Mesenchymal stem cell (in vitro differentiated cells and primary cell): ENCODE results near the gene RAPGEF5.

ENCODE experiments used
- DNase-seq: peaks from one replicate; pipeline ENCODE4 v3.0.0-alpha.2; 2013
- H2AFZ ChIP-seq: one replicate; pipeline ENCODE4 v1.6.1; 2013; ENCODE audit warnings: low read depth, mild to moderate bottlenecking, control low read depth, inconsistent platforms, low read length, moderate library complexity
- H2AK5ac ChIP-seq: 2 replicates; pipeline ENCODE4 v1.6.1; 2013; ENCODE audit warnings: low read length, moderate library complexity, mild to moderate bottlenecking, inconsistent platforms; ENCODE audit not compliant: severe bottlenecking
- H2BK120ac ChIP-seq: one replicate; pipeline ENCODE4 v1.6.1; 2013; ENCODE audit warnings: low read depth, mild to moderate bottlenecking, inconsistent platforms, low read length, moderate library complexity
- H2BK12ac ChIP-seq, 2 experiments: one replicate each; pipeline ENCODE4 v1.6.1; 2013; ENCODE audit warnings: inconsistent platforms in 2 of 2, low read length in 2 of 2, mild to moderate bottlenecking in 2 of 2, moderate library complexity in 2 of 2, control low read depth in 1 of 2
- H2BK15ac ChIP-seq: one replicate; pipeline ENCODE4 v1.6.1; 2013; ENCODE audit warnings: mild to moderate bottlenecking, low read depth, inconsistent platforms; ENCODE audit not compliant: poor library complexity, severe bottlenecking
- H2BK5ac ChIP-seq: 2 replicates; pipeline ENCODE4 v1.6.1; 2013; ENCODE audit warnings: low read depth, mild to moderate bottlenecking, low read length, control low read depth, inconsistent platforms; ENCODE audit not compliant: poor library complexity, severe bottlenecking
- H3K14ac ChIP-seq, 2 experiments: one replicate each; pipeline ENCODE4 v1.6.1; 2013; ENCODE audit warnings: inconsistent platforms in 2 of 2, low read length in 2 of 2, control low read depth in 1 of 2, mild to moderate bottlenecking in 1 of 2, moderate library complexity in 1 of 2
- H3K18ac ChIP-seq, 2 experiments: one replicate each; pipeline ENCODE4 v1.6.1; 2013; ENCODE audit warnings: inconsistent platforms in 2 of 2, low read length in 2 of 2, control low read depth in 1 of 2, low read depth in 1 of 2, mild to moderate bottlenecking in 1 of 2
- H3K23ac ChIP-seq, 2 experiments: one replicate each; pipeline ENCODE4 v1.6.1; 2013; ENCODE audit warnings: inconsistent platforms in 2 of 2, low read length in 2 of 2, mild to moderate bottlenecking in 2 of 2, moderate library complexity in 2 of 2, control low read depth in 1 of 2
- H3K27ac ChIP-seq: 2 replicates; pipeline ENCODE4 v1.5.1; 2013; ENCODE audit warnings: mild to moderate bottlenecking, moderate library complexity, low read length, control low read depth, inconsistent platforms; ENCODE audit not compliant: poor library complexity, severe bottlenecking
- H3K27me3 ChIP-seq, 2 experiments: 2 replicates each; pipeline versions ENCODE4 v1.6.1 to v1.7.0; 2013; ENCODE audit warnings: low read length in 2 of 2, mild to moderate bottlenecking in 2 of 2, moderate library complexity in 2 of 2, control low read depth in 1 of 2, inconsistent platforms in 1 of 2; ENCODE audit not compliant: control insufficient read depth in 1 of 2, insufficient read depth in 1 of 2
- H3K36me3 ChIP-seq, 2 experiments: 2 replicates each; pipeline versions ENCODE4 v1.6.1 to v1.7.0; 2013; ENCODE audit warnings: low read length in 2 of 2, control low read depth in 1 of 2, inconsistent platforms in 1 of 2, low read depth in 1 of 2, mild to moderate bottlenecking in 1 of 2; ENCODE audit not compliant: insufficient read depth in 2 of 2, control insufficient read depth in 1 of 2
- H3K4ac ChIP-seq, 2 experiments: one replicate each; pipeline ENCODE4 v1.6.1; 2013; ENCODE audit warnings: inconsistent platforms in 2 of 2, low read length in 2 of 2, mild to moderate bottlenecking in 2 of 2, moderate library complexity in 2 of 2, control low read depth in 1 of 2, low read depth in 1 of 2
- H3K4me1 ChIP-seq: 2 replicates; pipeline ENCODE4 v1.6.1; 2013; ENCODE audit warnings: low read depth, low read length, control low read depth; ENCODE audit not compliant: control insufficient read depth, insufficient read depth
- H3K4me2 ChIP-seq: 2 replicates; pipeline ENCODE4 v1.6.1; 2013; ENCODE audit warnings: low read length, mild to moderate bottlenecking, inconsistent platforms; ENCODE audit not compliant: poor library complexity, severe bottlenecking
- H3K4me3 ChIP-seq, 2 experiments: 2 replicates each; pipeline versions ENCODE4 v1.5.1 to v1.7.0; 2013; ENCODE audit warnings: low read length in 2 of 2, mild to moderate bottlenecking in 2 of 2, control low read depth in 1 of 2, low read depth in 1 of 2; ENCODE audit not compliant: insufficient read depth in 1 of 2
- H3K79me1 ChIP-seq: replicated peaks from 2 replicates; pipeline ENCODE4 v1.6.1; 2013; ENCODE audit warnings: mild to moderate bottlenecking, control low read depth, low read length, inconsistent platforms; ENCODE audit not compliant: poor library complexity, severe bottlenecking
- H3K9ac ChIP-seq: 2 replicates; pipeline ENCODE4 v1.7.0; 2013; ENCODE audit warnings: mild to moderate bottlenecking, low read length, moderate library complexity
- H3K9me3 ChIP-seq: 2 replicates; pipeline ENCODE4 v1.7.0; 2013; ENCODE audit warnings: mild to moderate bottlenecking, low read length; ENCODE audit not compliant: control insufficient read depth
- H4K8ac ChIP-seq: one replicate; pipeline ENCODE4 v1.6.1; 2013; ENCODE audit warnings: inconsistent platforms, mild to moderate bottlenecking, low read length, moderate library complexity
- H4K91ac ChIP-seq: one replicate; pipeline ENCODE4 v1.6.1; 2013; ENCODE audit warnings: mild to moderate bottlenecking, low read length, inconsistent platforms
- WGBS: methylation state at CpG from one replicate; pipeline ENCODE4 v1.1.7; 2013; ENCODE audit warnings: mixed read lengths; 5-methylcytosine and 5-hydroxymethylcytosine counted together

The RAPGEF5 gene

GRCh38 chr7:22117222-22117621 is 239.7 kb downstream of the RAPGEF5 start:
- 86% methylated on average over 6 of the region's 6 CpGs for WGBS
- no peak overlapping the region for H2BK15ac ChIP-seq
- H2AFZ ChIP-seq: no peak overlapping the region
- no peaks in the 10 kb centered on the region for H3K36me3 ChIP-seq
- H4K8ac ChIP-seq: no peak overlapping the region
- H2BK12ac ChIP-seq: no peak overlapping the region
- H3K4ac ChIP-seq: no peak overlapping the region
- no peak overlapping the region for H3K9ac ChIP-seq
- H3K14ac ChIP-seq: peak overlapping the region in 1 of 2 experiments; percentile 8
- H3K23ac ChIP-seq: no peak overlapping the region
- H3K18ac ChIP-seq: no peak overlapping the region
- H3K9me3 ChIP-seq: no peaks in the 10 kb centered on the region
- H3K79me1 ChIP-seq: no peaks in the 10 kb centered on the region
- no peak overlapping the region for H4K91ac ChIP-seq
- H3K27me3 ChIP-seq: peaks cover 33 to 48% of the 10 kb centered on the region in 2 experiments
- no peak for DNase-seq
- no peak overlapping the region for H3K4me3 ChIP-seq
- no peak overlapping the region for H2BK120ac ChIP-seq
- H2BK5ac ChIP-seq: no peak overlapping the region
- no peak overlapping the region for H2AK5ac ChIP-seq
- no peak overlapping the region for H3K27ac ChIP-seq
- no peaks in the 10 kb centered on the region for H3K4me1 ChIP-seq
- H3K4me2 ChIP-seq: no peak overlapping the region

DNA sequence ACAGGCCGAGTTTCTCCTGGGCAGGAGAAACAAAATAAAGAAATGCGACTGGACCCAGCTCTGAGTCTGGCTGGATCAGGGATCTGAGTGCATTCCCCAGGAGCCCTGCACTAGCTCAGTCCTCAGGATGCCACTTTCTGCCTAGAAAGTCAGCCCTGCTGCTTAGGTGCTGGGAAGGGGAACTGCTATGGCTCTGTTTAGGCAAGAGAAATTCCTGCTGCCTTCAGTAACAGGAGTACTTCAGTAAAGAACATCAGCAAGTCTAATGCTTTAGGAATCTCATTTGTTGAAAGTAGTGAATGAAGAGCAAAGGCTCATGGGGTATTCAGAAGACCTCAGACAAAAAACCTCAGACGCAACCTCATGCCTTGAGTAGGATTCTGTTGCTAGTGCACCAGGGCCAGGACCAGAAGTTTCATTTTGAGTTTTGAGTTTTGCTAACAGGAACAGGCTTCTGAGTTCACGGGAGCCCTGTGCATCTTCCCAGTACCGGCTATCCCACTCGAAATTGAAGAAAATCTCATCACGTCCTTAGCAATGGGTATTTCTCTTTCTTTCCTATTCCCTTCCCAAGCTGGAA is 240.4 kb downstream of the RAPGEF5 start:
- H3K4me3 ChIP-seq: no peak overlapping the region
- H2BK12ac ChIP-seq: no peak overlapping the region
- no peak overlapping the region for H2AK5ac ChIP-seq
- no peak overlapping the region for H3K9ac ChIP-seq
- no peak overlapping the region for H4K91ac ChIP-seq
- no peaks in the 10 kb centered on the region for H3K79me1 ChIP-seq
- no peak overlapping the region for H3K23ac ChIP-seq
- H3K27ac ChIP-seq: no peak overlapping the region
- H2BK15ac ChIP-seq: no peak overlapping the region
- H3K4me1 ChIP-seq: no peaks in the 10 kb centered on the region
- H3K27me3 ChIP-seq: peaks cover 32 to 46% of the 10 kb centered on the region in 2 experiments
- no peak overlapping the region for H2BK5ac ChIP-seq
- no peak overlapping the region for H3K18ac ChIP-seq
- no peaks in the 10 kb centered on the region for H3K9me3 ChIP-seq
- no peak overlapping the region for H3K14ac ChIP-seq
- no peaks in the 10 kb centered on the region for H3K36me3 ChIP-seq
- no peak overlapping the region for H2AFZ ChIP-seq
- WGBS: 92% methylated on average over 7 of the region's 7 CpGs
- H3K4ac ChIP-seq: no peak overlapping the region
- no peak for DNase-seq
- no peak overlapping the region for H3K4me2 ChIP-seq
- no peak overlapping the region for H4K8ac ChIP-seq
- no peak overlapping the region for H2BK120ac ChIP-seq

DNA sequence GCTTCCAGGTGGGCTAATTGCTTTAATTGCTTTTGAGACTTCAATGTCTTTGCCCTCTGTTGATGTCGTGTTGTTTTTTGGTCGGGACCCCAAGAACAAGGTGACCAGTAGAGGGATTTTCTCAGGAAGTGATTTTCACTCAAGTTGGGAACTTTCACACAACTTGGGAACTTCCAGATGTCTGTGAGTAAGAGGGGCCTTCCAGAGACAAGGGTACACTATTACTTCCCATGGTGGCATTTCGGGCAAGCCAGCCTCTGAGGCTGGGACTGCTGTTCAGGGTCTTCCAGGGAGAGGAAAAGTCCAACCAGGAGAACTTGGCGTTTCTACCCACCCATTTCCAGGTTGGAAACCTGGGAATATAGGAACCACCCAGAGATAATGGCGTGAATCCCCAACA is 241.3 kb downstream of the RAPGEF5 start:
- no peak overlapping the region for H3K4me3 ChIP-seq
- H3K14ac ChIP-seq: no peak overlapping the region
- H3K9ac ChIP-seq: no peak overlapping the region
- H4K8ac ChIP-seq: no peak overlapping the region
- H2AK5ac ChIP-seq: no peak overlapping the region
- H4K91ac ChIP-seq: no peak overlapping the region
- no peaks in the 10 kb centered on the region for H3K36me3 ChIP-seq
- no peaks in the 10 kb centered on the region for H3K79me1 ChIP-seq
- no peak overlapping the region for H3K18ac ChIP-seq
- no peak overlapping the region for H2BK12ac ChIP-seq
- H3K27me3 ChIP-seq: peaks cover 30 to 44% of the 10 kb centered on the region in 2 experiments
- no peak overlapping the region for H2BK5ac ChIP-seq
- no peak overlapping the region for H3K4me2 ChIP-seq
- H3K23ac ChIP-seq: no peak overlapping the region
- H3K4me1 ChIP-seq: no peaks in the 10 kb centered on the region
- no peak overlapping the region for H3K27ac ChIP-seq
- 83% methylated on average over 5 of the region's 5 CpGs for WGBS
- no peak overlapping the region for H3K4ac ChIP-seq
- DNase-seq: no peak
- H2BK120ac ChIP-seq: no peak overlapping the region
- H2BK15ac ChIP-seq: no peak overlapping the region
- H3K9me3 ChIP-seq: no peaks in the 10 kb centered on the region
- no peak overlapping the region for H2AFZ ChIP-seq

- H3K18ac ChIP-seq: no peak overlapping the region
- no peak overlapping the region for H2AK5ac ChIP-seq
- 67% methylated on average over 7 of the region's 7 CpGs for WGBS
Observed at GRCh38 chr7:22114440-22114981, 242.4 kb downstream of the RAPGEF5 start.

More at GRCh38 chr7:22114440-22114981, 242.4 kb downstream of the RAPGEF5 start:
- H2BK5ac ChIP-seq: no peak overlapping the region
- H3K9me3 ChIP-seq: no peaks in the 10 kb centered on the region
- no peak overlapping the region for H3K4me2 ChIP-seq
- H2BK120ac ChIP-seq: no peak overlapping the region
- H2BK12ac ChIP-seq: no peak overlapping the region
- H3K4ac ChIP-seq: no peak overlapping the region
- no peak overlapping the region for H2AFZ ChIP-seq
- no peak overlapping the region for H4K8ac ChIP-seq
- no peaks in the 10 kb centered on the region for H3K36me3 ChIP-seq
- no peak overlapping the region for H4K91ac ChIP-seq
- no peaks in the 10 kb centered on the region for H3K4me1 ChIP-seq
- no peak overlapping the region for H3K23ac ChIP-seq
- H3K27me3 ChIP-seq: peaks cover 19 to 37% of the 10 kb centered on the region in 2 experiments
- no peak for DNase-seq
- no peak overlapping the region for H3K9ac ChIP-seq
- H3K14ac ChIP-seq: no peak overlapping the region
- no peaks in the 10 kb centered on the region for H3K79me1 ChIP-seq
- H2BK15ac ChIP-seq: no peak overlapping the region
- no peak overlapping the region for H3K4me3 ChIP-seq
- no peak overlapping the region for H3K27ac ChIP-seq
